HG03460 (cell line): ENCODE results near the gene SIGLEC10.
A peak's percentile ranks its signal among the peaks of the same experiment; 100 is the strongest.
"Not testable (repeated sequence)": the region's sequence is repeated elsewhere in the genome, so short reads cannot be mapped to it uniquely, and the experiment has no call there.

Source experiments
- ATAC-seq: cut with Tn5 transposase; IDR thresholded peaks from one replicate; pipeline ENCODE4 v1.9.1; 2021; ENCODE audit not compliant: unreplicated experiment

The SIGLEC10 gene

GRCh38 chr19:51397453-51397852, 20.0 kb downstream of the SIGLEC10 start:
- not testable (repeated sequence) for ATAC-seq

GRCh38 chr19:51396175-51396574, 21.3 kb downstream of the SIGLEC10 start:
- ATAC-seq, result no peak

DNA sequence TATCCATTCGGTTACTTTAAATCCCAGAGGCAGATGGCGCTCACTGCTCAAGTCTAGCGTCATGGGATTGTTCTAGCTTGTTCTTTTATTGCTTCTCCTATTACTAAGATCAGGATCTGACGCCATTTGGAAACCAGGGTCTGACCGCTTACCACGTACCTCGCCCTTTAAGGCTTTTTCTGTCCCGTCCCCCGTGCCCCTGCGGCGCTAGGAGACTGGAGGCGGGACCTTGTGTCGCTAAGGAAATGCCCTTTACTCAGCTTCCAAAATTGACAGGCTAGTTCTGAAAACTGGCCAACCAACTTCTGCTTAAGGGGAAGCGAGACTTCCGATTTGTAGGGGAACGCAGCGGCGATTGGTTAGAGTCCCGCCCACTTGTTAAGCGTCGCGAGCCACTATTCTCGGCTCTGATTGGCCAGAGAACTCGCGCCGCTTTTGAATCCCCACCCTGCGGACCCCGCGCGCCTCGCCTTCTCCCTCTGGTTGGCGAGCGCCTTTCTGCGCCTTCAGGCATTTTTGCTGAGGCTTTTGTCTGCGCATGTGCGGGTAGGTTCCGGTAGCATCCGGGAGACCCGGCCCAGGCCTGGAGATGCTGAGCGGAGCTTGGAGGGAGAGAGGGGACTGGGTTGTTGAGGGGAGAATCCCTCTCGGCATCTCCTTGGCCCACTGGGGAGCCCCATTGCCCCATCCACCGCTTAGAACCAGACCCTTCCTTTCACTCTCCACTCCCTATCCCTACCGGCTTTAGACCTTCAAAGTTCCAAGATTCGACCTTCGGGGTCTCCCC, 23.2 kb downstream of the SIGLEC10 start:
- peak; percentile 84 for ATAC-seq

DNA sequence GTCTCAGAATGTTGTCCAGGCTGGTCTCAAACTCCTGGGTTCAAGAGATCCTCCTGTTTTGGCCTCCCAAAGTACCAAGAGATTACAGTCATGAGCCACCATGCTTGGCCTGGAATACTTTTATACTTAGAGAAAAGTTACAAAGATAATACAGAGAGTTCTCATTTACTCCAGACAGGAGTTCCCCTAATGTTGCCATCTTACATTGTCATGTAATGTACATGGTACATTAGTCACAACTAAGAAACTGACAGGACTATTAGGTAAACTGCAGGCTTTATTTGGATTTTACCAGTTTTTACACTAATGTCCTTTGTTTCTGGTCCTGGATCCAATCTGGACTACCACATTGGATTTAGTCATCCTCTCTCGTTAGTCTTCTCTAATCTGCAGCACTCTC, 24.7 kb downstream of the SIGLEC10 start:
- no peak for ATAC-seq

- ATAC-seq, result no peak
Observed at GRCh38 chr19:51391073-51391611, 26.3 kb downstream of the SIGLEC10 start.

DNA sequence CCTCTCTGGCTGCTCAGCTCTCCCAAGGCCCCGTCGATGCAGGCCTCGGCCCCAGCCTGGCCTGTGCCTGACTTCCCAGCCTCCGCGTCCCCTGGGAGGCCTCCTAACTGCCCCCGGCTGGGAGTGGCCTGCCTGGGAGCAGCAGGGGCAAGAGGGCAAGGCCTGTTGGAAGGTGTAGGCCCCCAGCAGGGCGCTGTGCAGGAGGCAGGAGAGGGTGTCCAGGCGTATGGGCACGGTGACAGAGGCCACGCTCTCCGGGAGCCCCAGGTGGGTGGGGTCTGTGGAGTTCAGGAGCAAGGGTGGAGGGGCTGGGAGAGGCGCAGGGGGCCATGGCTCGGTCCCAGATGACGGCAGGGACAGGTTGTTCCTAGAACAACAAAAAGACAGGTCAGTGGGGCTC, 28.3 kb downstream of the SIGLEC10 start:
- no peak for ATAC-seq

GRCh38 chr19:51387924-51388389, 29.5 kb downstream of the SIGLEC10 start, which contains the start of gene LIM2:
Gene LIM2 (minus strand): TSS chr19:51387974. CDS start chr19:51387443, 531 bp downstream.
- ATAC-seq, result no peak

- no peak for ATAC-seq
Observed at GRCh38 chr19:51386882-51387520, 30.4 kb downstream of the SIGLEC10 start.

GRCh38 chr19:51382004-51382403, 35.4 kb downstream of the SIGLEC10 start:
- ATAC-seq, result no peak

DNA sequence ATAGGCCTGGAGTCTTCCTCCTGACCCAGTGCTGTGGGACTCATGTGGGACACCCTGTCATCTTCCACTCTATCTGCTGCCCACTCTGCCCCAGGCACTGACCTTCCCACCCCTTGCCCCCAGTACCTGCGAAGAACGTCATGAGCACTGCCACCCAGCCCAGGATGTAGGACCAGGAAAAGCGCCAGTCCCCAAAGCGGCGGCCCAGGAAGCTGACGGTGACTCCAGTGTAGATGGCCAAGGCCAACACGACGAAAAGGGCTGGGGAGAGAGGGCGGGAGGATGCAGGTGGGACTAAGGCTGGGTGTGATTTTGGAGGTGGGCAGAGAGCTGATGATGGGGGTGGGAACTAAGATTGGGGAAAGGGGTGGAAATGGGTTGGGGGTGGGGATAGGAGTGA, 37.1 kb downstream of the SIGLEC10 start:
- ATAC-seq, result no peak

DNA sequence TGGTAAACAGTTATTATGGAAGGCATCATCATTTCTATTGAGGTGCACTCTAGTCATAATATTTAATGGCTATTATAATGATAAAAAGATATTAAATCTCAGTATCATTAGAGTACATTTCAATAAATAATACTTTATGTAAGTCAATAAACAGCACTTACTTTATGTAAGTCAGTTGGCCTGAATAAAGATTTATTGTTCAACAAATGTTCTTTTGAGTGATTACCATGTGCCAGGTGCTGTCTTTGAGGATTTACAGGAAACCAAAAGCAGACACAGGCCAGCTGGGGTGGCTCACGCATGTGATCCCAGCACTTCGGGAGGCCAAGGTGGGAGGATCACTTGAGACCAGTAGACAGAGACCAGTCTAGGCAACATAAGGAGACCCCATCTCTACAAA, 40.0 kb downstream of the SIGLEC10 start:
- ATAC-seq, result no peak

- ATAC-seq, result no peak
Observed at GRCh38 chr19:51375504-51376221, 41.8 kb downstream of the SIGLEC10 start.

DNA sequence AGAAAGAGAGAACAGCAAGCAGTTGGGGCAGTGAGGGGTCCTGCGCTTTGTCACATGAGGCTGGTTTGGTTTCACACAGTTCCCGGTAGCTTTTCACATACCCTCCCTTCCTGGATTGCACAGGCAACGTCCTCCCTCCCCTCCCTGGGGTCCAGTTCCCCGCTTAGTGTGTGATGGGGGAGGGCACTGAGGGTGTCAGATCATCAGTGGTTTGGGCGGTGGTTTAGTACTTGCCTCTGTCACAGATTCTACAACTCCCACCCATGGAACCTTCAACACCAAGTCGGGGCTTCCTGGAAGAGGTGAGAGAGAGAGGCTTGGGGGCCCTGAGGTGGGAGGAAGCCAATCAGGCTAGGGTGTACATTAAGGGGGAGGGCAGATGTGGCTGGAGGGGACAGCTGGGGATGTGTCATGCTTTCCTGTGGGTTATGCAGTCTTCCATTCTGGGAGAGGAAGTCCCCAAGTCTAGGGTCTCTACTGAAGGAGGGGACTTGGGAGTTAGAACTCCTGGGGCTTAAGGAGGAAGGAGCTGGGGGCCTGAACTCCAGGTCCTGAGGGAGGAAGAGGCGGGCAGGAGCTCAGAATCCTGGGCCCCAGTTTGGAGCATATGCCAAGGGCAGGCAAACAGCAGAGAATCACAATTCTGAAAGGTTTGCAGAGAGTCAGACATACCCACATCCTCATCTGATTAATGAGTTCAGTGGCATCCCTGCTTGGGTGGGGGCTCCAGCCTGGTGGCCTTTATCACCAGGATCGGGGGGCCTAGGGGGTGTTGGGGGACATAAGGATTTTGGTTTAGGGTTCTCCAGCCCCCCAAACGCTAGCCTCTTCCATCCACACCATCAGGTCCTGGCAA, 44.6 kb downstream of the SIGLEC10 start, which contains the start of gene NKG7:
Gene NKG7, minus strand, starts transcription at position 6 of the 856 bp plus-strand sequence. CDS start 119 bp downstream, outside the sequence.
- ATAC-seq, result peak; percentile 52

DNA sequence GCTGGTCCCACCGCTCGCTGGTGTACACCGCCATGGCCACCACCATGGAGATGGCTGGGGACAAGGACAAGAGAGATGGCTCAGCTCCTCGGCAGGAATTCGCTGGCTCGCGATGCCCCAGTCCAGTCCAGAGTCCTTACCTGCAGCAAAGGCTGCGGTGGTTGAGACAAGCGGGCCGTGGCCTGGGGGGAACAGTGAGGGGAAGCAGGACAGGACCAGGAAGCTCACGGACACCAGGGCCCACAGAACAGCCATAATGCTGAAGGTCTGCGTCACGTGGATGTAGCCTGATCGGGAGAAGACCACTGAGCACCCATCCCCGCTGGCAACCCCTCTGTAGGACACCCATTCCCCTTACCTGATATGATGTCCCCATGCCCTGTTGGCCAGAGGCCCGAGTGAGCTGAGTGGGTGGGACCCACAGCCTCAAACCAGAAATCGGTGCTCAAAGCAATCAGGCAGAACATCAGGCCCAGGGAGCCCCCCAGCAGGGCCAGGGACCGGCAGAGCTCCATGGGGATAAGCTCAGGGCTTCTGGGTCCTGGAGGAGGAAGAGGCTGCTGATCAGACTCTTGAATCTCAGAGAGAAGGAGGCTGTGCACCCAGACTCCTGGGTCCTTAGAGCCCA, 45.3 kb downstream of the SIGLEC10 start:
- no peak for ATAC-seq

GRCh38 chr19:51371186-51371690, 46.2 kb downstream of the SIGLEC10 start:
- ATAC-seq, result no peak

DNA sequence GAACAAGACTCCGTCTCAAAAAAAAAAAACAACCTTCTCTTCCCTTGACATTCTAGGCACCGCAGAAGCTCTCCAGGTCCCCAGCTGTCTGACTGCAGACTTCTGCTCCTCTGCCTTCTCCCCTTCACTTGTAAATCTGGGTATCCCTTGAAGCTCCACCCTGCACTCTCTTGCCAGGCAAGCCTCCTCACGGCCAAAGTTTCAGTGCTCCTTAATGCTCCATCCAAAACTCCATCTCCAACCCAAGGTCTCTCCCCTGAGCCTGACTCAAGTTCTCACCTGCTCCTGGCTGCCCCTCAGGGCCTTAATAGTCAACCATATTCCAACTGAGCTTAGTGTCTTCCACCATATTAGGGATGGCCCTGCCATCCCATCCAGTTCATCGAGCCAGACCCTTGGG, 47.2 kb downstream of the SIGLEC10 start:
- ATAC-seq, result no peak

DNA sequence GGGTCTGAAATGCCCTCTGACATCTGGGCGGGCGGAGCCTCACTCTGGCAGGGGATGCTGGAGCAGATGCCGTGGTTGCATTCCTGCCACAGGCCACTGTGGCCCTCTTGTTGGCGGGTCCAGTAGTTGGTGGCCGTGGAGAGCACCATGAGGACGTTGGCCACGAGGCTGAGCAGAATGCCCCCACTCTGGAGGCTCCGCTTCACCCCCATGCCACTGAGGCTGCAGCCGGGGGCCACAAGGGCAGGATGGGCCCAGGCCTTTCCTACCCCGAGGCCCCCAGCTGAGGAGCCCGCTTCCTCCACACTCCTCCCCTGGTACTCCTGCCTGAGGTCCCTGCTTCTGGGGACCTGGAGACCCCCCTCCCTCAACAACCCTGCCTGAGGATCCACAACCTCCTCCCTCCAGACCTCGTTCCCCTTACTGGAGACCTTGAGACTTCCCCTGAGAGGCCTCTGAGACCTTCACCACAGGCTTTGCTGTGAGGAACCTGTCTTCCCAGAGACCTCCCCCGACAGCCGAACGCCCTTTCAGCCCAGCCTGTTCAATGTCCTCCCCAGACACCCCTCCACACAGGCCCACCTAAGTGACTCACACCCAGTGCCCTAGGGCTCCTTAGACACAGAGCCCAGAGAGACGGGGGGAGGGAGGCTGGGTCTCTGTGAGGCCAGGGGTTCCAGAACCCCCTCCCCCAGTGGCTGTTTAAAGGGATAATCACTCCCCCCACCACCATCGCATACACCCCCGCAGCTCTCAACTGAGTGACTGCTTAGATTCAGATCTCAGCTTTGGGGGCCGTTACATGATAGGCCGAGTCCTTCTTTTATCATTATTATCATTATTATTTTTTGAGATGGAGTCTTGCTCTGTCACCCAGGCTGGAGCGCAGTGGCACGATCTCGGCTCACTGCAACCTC, 48.8 kb downstream of the SIGLEC10 start, which contains the start of gene CLDND2:
Gene CLDND2, minus strand, starts transcription at position 638 of the 917 bp plus-strand sequence. Its CDS starts 426 bp downstream, at position 212.
- ATAC-seq, result no peak

DNA sequence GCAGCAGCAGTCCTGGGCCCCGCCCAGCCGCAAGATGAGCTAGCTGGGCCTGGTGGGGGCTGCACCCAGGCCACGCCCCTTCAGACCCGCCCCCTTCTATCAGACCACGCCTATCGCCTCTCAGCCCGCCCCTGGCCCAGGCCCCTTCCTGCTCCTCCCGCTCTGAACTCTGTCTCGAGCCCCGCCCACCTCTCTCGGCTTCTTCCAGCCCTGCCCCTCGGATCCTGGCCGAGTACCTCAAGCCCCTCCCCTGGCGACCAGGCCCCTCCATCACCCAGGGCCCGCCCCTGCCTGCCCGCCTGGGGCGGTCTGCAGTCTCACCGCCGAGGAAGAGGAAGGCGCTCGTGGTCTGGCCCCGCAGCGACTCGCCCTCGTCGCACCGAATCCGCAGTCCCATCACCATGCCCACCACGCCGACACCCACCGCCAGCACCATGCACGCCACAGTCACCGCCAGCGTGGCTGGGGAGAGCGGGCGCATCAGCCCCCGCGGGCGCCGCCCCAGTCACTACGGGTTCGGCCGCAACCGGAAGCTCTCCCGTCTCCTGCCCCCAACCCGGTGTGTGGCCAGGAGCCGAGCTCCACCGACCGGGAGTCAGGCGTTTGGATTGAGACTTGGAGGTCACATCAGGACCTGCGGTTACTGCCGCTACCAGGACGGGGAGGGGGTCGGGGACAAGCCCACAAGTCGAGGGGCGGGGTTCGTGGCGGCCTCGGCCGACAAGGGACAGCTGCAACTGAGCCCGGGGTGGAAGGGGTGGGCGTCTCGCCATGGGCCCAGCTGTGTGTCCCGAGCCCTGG, 49.7 kb downstream of the SIGLEC10 start:
- peak; percentile 59 for ATAC-seq
